HEK293T (cell line): ENCODE data around the gene TTLL11.

Experiments
- ARNT ChIP-seq: fragments of 450-650 bp; IDR thresholded peaks from 2 replicates; pipeline ENCODE4 v1.6.1; 2017; ENCODE audit warnings: mild to moderate bottlenecking
- BHLHE40 ChIP-seq: fragments of 450-650 bp; IDR thresholded peaks from 2 replicates; pipeline ENCODE4 v1.6.1; 2016; ENCODE audit warnings: mild to moderate bottlenecking, moderate library complexity, borderline replicate concordance
- CTBP1 ChIP-seq: fragments of 450-650 bp; IDR thresholded peaks from 2 replicates; pipeline ENCODE4 v1.6.1; 2016; ENCODE audit warnings: borderline replicate concordance
- ELF4 ChIP-seq: fragments of 450-650 bp; IDR thresholded peaks from 2 replicates; pipeline ENCODE4 v1.6.1; 2017; ENCODE audit warnings: antibody characterized with exemption
- FOXA1 ChIP-seq: fragments of 450-650 bp; IDR thresholded peaks from 2 replicates; pipeline ENCODE4 v1.6.1; 2016; ENCODE audit warnings: mild to moderate bottlenecking
- FOXK2 ChIP-seq: fragments of 450-650 bp; IDR thresholded peaks from 2 replicates; pipeline ENCODE4 v1.6.1; 2016; ENCODE audit warnings: mild to moderate bottlenecking
- FOXM1 ChIP-seq: fragments of 450-650 bp; IDR thresholded peaks from 2 replicates; pipeline ENCODE4 v1.6.1; 2017; ENCODE audit warnings: mild to moderate bottlenecking, borderline replicate concordance
- HDGF ChIP-seq: fragments of 450-650 bp; IDR thresholded peaks from 2 replicates; pipeline ENCODE4 v1.6.1; 2017; ENCODE audit warnings: antibody characterized with exemption, borderline replicate concordance
- LEF1 ChIP-seq: fragments of 450-650 bp; IDR thresholded peaks from 2 replicates; pipeline ENCODE4 v1.6.1; 2017; ENCODE audit warnings: mild to moderate bottlenecking, borderline replicate concordance
- NFRKB ChIP-seq: fragments of 450-650 bp; IDR thresholded peaks from 2 replicates; pipeline ENCODE4 v1.6.1; 2016; ENCODE audit warnings: mild to moderate bottlenecking, moderate library complexity
- SP1 ChIP-seq: fragments of 450-650 bp; IDR thresholded peaks from 2 replicates; pipeline ENCODE4 v1.6.1; 2017
- SUZ12 ChIP-seq: fragments of 450-650 bp; IDR thresholded peaks from 2 replicates; pipeline ENCODE4 v1.6.1; 2016; ENCODE audit warnings: mild to moderate bottlenecking
- ZNF384 ChIP-seq: fragments of 450-650 bp; IDR thresholded peaks from 2 replicates; pipeline ENCODE4 v1.6.1; 2016
- TF ChIP-seq, protein P1 (sequence below): fragments of 450-650 bp; IDR thresholded peaks from 2 replicates; pipeline ENCODE4 v1.6.1; 2016

DNA sequence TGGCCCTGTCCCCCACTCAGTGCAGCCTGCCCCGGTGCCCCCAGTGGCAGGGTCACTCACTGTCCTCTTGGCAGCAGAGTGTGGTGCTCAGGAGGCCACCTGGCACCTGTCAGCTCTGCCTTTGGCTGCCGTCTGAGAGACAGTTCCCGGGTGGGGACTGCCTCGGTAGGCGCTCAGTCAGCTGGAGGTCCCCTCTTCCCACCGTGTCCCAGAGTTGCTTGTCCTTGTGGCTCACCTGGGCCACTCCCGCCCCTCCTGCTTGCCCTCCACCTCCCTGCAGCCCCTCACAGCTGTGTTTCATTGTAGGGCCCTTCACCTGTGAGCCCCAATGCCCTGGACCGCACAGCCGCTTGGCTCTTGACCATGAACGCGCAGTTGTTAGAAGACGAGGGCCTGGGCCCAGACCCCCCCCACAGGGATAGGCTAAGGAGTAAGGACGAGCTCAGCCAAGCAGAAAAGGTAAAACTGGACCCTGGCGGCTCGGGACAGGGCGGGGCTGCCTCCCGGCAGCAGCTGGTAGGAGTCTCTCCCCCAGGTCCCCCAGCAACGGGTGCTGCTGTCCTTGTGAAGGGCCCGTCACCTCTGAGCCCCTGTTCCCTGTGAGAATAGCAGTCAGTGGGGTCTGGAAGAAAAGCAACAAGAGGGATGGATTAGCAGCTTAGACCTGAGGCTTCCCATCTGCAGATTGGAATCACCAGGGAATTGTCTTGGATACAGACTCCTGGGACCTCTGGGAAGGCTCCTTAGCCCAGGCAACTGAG, 319.0 kb downstream of the TTLL11 start:
- no peak for TF ChIP-seq FOXK2
- TF ChIP-seq ARNT: no peak
- TF ChIP-seq SP1: no peak
- no peak for TF ChIP-seq ELF4
- TF ChIP-seq FOXA1: no peak
- TF ChIP-seq HDGF: no peak
- TF ChIP-seq LEF1: no peak
- TF ChIP-seq ZNF384: no peak
- TF ChIP-seq BHLHE40: no peak
- no peak for TF ChIP-seq CTBP1
- TF ChIP-seq, protein P1, sequence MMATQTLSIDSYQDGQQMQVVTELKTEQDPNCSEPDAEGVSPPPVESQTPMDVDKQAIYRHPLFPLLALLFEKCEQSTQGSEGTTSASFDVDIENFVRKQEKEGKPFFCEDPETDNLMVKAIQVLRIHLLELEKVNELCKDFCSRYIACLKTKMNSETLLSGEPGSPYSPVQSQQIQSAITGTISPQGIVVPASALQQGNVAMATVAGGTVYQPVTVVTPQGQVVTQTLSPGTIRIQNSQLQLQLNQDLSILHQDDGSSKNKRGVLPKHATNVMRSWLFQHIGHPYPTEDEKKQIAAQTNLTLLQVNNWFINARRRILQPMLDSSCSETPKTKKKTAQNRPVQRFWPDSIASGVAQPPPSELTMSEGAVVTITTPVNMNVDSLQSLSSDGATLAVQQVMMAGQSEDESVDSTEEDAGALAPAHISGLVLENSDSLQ: no peak
- TF ChIP-seq SUZ12: no peak
- TF ChIP-seq NFRKB: no peak
- TF ChIP-seq FOXM1: no peak
